GM19467 (cell line): ENCODE data around the gene NDUFAF3.
A peak's percentile ranks its signal among the peaks of the same experiment; 100 is the strongest.

Experiments
- ATAC-seq: cut with Tn5 transposase; IDR thresholded peaks from one replicate; pipeline ENCODE4 v1.9.1; 2021; ENCODE audit warnings: mild to moderate bottlenecking, moderate library complexity; ENCODE audit not compliant: unreplicated experiment

NDUFAF3 gene, protein sequence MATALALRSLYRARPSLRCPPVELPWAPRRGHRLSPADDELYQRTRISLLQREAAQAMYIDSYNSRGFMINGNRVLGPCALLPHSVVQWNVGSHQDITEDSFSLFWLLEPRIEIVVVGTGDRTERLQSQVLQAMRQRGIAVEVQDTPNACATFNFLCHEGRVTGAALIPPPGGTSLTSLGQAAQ

DNA sequence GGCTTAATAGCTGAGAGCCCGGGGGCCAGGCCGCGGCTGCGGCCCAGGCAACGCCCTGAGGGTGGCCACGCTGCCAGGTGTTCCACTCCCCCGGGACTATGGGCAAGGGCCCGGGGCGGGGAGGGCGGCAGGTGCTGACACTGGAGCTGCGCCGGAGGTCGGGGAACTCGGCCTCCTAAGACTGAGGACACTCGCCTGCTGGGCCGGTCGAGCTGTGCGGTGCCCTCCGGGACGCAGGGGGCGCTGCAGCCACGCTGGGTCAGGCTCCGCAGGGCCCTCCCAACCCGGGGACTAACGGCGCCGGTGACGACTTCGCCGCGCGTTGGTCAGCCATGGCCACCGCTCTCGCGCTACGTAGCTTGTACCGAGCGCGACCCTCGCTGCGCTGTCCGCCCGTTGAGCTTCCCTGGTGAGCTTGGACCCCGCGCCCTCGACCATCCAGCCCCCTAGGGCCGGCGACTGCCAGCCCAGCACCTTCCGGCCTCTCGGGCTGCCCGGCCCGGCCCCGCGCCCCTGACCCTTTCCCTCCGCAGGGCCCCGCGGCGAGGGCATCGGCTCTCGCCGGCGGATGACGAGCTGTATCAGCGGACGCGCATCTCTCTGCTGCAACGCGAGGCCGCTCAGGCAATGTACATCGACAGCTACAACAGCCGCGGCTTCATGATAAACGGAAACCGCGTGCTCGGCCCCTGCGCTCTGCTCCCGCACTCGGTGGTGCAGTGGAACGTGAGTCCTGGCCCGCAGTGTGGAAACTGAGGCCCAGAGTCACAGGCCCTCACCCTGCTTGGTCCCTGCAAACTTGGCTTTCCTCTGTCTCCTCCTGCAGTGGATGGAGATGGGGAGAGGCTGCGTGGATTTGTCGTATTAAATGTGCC lies at the start of gene NDUFAF3:
Gene NDUFAF3 (plus strand): TSS at position 309 of the 875 bp plus-strand sequence. CDS start 24 bp downstream, at position 333.
- ATAC-seq: peak; percentile 49

DNA sequence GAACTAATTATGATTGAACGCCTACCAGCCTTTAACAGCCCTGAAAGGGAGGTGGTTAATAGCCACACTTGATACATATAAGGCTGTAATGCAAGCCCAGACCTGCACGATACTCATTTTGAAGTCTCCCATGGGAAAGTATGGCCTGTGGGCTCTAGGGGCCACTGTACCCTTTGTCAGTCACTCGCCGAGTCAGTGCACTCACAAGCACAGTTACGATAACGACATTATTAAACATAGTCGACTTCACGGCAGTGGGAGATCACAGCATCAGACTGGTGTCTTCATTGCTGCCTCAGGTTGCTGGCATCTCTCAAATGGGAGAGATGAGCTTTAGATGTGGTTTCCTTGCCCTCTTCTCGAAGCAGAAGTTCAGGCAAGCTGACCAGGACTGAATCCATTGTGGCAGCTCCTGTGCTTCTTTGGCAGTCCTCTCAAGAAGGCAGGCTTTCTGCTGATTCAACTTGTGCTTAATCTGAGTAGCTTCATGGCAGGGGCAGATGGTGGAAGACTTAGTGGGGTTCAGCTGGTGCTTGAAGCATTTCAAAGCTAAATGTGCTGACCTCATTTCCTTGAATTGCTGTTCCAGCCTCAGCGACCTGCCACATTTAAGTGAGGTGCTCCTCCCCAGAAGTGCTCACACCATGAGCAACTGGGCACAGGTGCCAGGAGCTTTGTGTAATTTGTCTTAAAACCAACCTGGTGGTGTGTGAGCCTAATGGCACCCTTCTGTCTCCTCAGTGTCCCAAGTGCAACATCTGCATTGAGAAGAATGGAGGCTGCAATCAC lies 47.7 kb upstream of the NDUFAF3 start:
- no peak for ATAC-seq

DNA sequence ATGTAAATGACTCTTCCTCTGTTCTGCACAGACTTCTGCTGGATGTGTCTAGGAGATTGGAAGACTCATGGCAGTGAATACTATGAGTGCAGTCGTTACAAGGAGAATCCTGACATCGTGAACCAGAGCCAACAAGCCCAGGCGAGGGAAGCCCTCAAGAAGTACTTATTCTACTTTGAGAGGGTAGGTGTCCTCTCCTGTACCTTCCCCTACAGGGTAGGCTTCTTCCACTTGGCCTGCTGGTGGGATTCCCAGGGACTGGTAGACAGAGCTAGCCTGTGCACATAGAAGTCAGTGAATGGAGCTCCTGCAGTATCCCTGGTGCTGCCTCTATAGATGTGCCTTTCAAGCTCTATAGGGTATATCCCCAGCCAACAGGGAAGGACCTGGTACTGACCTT lies 42.5 kb upstream of the NDUFAF3 start:
- no peak for ATAC-seq

DNA sequence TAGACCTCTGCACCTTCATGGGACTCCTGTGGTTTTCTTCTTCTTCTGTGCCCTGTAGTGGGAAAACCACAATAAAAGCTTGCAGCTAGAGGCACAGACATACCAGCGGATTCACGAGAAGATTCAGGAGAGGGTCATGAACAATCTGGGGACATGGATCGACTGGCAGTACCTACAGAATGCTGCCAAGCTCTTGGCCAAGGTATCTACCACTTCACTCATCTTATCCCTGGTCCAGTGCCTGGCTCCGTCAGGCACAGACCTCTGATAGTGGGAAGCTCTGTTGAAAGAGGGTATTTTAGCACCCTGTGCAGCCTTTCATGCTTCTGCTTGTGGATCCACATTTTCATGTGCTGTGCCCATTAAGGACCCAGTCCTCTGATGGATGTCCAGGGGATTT lies 41.6 kb upstream of the NDUFAF3 start:
- ATAC-seq: no peak

DNA sequence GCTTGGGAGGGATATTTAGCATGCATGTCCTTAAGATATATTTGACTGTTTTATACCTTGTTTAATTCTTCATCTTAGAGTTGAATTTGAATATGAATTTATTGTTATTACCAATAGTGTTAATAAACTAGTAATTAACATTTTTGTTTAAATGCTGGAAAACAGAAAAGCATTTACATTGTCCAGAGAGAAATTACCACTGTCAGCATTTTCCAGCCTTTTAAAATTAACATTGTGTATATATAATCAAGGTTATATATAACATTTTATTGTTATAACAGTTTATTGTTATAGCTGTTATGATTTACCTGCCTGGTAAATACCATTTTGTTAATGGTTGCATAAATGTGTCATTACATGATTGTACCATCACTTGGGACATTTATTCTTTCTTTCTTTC lies 39.9 kb upstream of the NDUFAF3 start:
- no peak for ATAC-seq

DNA sequence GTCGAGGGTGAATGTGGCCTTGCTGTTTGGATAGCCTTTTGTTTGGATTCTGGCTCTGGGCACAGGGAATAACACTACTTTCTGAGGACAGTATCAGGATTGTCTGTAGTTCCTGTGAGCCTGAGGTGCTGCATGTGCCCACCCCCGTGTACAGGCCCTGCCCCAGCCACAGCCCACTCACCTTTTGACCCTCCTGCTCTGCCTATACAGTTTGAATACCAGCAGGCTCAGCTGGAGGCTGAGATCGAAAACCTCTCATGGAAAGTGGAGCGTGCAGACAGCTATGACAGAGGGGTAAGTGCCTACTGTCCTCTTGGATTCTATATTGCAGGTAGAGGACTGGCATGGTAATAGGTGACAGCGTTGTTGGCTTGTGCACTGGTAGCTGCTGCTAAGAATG lies 39.2 kb upstream of the NDUFAF3 start:
- ATAC-seq: no peak

DNA sequence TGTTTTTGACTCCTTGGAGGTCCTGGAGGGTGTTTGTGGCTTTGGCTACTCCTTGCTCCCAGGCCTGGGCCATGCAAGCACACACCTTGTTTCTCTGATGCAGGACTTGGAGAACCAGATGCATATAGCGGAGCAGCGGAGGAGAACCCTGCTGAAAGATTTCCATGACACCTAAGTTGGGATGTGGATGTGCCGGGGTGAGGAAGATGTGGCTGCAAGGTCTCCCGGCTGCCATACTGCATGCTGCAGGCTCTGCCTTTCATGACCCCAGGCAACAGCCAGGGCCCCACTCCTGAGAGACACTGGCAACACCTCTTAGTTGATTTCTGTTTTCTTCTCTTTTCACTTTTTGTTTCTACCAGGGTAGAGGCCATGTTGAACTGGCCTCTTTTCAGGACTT lies 38.8 kb upstream of the NDUFAF3 start:
- ATAC-seq: no peak

DNA sequence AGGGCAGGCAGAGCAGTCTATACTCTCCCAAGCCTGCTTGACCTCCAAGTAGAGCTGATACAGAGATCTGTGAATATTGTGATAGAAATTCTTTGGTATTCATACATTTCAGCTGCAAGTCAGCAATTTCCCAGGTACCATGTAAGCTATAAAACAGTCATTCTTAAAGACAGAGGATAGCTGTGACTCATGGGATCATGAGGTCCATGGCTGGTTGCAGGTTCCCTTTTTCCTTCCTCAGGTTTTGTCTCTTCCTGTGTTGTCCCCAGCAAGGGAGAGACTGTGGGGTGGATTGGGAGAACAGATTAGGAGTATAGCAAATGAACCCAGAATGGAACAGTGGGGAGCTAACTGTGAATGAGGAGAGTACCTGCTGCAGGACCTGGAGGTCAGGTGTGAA lies 37.3 kb upstream of the NDUFAF3 start:
- no peak for ATAC-seq

DNA sequence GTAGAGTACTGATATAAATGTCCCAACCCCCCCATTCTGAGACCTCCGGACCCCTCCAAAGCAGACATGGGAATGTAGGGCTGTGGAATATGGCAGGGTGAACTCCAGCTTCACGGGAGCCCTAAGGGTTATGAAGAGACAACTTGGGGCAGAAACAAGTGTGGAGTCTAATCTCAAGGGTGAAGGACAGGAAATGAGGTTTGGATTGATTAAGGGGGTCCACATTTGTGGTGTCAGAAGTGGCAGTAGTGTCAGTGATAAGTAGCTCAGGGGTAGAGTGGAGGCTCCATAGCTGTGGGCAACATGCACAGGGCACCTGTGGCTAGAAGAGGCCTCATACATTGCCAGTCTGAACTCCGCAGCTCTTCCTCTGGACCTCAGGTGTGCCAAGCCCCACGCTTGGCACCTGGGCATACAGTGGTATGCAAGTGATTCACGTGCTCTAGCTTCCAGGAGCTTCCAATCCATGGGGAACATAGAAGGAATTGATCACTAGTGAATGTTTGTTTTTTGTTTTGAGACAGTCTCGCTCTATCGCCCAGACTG lies 36.0 kb upstream of the NDUFAF3 start:
- no peak for ATAC-seq

DNA sequence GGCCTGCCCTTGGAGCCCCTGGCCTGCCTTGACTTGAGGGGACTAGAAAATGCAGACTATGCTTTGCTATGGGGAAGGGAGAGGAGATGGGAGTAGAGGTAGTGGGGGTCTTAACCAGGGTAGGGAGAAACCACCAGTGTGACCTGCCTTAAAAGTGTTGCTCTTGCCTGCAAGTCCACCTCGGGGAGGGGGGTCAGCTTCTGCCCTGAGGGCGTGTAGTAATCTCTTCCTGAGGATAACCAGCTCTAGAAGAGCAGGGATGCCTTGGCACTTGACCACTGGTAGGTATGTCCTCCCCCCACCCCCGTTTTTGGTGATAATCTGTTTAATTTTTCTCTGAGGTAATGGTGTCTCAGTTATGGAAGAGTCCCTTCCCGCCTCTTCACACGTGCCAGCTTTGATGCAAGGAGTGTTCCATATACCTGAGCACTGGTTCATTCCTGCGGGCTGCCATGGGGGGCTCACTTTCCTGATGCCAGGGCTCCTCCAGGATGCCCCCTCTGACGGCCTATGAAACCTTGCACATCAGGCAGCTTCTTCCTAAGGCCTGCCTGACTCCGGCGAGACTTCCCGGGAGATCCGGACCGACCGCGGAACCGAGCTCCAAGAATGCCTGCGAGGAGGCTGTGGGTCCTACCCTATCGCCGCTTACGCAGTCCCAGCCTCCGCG lies 32.7 kb upstream of the NDUFAF3 start:
- no peak for ATAC-seq

DNA sequence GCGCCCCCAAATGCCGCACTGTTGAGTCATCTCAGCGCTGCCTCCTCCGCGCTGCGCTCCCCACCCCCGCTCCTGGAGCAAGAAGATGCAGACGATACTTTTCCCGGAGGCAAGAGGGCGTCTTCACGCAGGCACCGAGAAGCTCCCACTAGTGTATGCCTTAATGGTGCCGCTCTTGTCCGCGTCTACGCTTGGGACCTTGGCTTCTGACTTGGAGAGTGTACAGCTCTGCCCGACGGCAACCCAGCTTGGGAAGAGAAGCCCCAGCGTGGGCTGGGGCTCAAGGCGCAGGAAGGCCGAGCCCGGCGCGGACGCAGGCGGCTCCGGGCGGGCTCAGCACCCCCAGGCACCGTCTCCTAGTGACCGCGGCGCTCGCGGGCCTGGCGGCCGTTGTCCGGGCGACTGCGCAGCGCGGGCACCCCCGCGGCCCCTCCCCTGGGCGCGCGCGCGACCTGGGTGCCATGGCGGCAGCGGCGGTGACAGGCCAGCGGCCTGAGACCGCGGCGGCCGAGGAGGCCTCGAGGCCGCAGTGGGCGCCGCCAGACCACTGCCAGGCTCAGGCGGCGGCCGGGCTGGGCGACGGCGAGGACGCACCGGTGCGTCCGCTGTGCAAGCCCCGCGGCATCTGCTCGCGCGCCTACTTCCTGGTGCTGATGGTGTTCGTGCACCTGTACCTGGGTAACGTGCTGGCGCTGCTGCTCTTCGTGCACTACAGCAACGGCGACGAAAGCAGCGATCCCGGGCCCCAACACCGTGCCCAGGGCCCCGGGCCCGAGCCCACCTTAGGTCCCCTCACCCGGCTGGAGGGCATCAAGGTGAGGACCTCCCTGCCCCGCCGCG lies 31.9 kb upstream of the NDUFAF3 start, which contains the start of gene P4HTM:
Gene P4HTM (plus strand): TSS at position 446 of the 840 bp plus-strand sequence. CDS start 16 bp downstream, at position 462.
- ATAC-seq: no peak

DNA sequence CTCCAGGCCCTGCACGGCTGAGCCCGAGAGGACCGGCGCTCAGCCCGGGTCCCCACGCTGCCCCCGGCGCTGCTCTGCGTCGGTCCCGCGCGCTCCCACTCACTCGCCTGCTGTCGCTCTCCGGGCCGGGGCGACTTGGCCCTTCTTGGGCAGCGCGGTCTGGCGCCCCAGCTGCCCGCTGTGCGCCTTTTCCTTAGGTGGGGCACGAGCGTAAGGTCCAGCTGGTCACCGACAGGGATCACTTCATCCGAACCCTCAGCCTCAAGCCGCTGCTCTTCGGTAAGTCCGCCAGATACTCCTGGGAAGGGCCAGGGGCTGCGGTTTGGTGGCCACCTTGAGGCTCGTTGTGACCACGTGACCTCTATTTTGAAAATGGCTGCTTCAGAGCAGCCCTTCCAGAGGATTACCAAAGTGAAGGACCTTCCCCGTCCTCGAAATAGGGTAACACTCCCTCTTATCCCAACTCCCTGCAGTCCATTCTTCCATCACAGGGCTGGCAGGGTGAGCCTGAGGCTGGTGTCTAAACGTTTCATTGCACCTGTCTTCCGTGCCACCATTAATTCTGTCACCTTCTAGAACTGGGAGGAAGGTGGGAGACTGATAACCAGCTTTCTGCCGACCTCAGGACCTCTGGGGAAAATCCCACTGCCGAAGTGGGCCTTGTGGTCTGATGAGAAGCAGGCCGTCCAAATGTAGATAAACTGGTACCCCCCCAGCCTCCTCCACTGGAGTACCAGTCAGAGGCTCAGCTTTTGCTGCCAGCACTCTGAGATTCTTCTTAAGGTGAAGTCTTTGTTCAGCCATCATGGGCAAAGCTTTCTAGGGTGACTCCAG lies 31.1 kb upstream of the NDUFAF3 start:
- ATAC-seq: no peak

DNA sequence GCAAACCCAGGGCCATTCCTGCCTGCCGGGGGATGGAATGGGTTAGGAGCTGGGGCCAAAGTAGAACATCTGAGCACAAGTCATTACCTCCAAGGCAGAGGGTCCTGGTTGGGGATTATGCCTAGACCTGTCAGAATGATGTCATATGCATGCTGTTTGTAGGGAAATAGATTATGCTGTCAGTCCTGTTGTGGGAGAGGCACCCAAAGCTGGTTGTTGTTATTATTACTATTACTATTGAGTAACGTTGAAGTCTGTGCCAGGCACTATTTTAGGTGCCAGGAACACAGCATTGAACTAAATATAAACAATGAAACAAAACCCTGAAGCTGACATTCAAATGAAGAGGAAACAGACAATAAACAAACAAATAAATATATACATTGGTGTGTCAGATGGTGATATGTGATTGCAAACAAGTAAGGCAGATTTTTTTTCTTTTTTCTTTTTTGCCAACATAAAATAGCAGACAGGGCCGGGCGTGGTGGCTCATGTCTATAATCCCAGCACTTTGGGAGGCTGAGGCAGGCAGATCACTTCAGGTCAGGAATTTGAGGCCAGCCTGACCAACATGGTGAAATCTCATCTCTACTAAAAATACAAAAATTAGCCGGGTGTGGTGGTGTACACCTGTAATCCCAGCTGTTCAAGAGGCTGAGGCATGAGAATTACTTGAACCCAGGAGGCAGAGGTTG lies 29.9 kb upstream of the NDUFAF3 start:
- no peak for ATAC-seq

DNA sequence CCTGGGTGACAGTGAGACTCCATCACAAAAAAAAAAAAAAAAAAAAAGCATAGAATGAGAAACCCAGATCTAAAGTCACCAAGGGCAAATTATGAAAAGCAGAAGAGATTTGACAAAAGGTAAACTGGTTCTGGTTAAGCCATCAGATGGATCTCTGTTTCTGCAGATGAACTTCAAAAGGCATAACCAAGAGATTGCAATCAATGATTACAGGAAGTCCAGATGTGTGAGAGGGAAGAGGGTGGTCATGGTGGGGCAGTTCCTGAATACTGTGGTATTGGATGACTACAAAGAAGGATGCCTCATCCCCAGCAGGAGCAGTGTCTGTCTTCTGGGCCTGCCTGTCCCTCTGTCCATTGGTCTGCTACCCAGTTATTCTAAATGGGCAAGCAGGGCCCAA lies 28.1 kb upstream of the NDUFAF3 start:
- no peak for ATAC-seq

DNA sequence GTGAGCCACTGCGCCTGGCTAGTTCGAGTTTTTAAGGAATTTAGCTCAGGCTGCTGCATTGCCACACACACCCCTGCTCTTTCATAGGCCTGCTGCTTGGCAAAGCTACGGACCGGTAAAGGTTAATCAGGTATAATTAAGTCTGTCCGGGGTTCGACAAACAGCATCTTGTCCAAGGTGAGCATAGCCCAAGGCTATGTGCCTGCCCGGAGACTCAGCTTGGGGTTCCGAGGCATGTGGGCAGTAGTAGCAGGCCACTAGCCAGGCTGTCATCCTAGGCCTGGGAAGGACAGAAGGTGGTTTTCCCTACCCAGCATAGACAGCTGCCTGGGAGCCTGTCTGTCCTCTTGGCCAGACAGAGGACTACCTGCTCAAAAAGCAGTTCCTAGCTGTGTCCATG lies 25.3 kb upstream of the NDUFAF3 start:
- no peak for ATAC-seq

DNA sequence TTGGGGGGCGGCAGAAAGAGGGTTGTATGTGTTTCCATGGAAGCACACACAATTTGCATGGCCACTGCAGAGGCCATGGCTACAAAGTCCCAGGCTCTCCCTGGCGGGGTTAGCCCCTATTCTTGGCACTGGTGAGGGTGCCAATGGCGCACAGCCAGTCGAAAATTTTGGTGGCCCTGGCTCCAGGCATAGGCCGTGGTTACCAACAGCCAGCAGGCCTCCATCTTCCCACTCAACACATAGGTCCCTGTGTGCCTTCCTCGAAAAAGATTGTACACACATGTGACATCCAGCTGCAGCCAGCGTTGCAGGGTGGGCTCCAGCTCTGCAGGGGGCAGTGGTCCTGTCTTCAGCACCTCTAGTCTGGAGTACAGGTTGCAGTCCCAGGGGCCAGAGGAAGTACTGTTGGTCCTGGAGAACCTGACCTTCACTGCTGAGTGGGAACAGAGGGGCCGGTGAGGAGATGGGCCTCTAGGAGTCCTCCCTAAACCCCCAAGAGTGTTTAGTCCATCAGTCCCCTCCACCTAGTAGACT lies 24.8 kb upstream of the NDUFAF3 start:
- ATAC-seq: no peak

DNA sequence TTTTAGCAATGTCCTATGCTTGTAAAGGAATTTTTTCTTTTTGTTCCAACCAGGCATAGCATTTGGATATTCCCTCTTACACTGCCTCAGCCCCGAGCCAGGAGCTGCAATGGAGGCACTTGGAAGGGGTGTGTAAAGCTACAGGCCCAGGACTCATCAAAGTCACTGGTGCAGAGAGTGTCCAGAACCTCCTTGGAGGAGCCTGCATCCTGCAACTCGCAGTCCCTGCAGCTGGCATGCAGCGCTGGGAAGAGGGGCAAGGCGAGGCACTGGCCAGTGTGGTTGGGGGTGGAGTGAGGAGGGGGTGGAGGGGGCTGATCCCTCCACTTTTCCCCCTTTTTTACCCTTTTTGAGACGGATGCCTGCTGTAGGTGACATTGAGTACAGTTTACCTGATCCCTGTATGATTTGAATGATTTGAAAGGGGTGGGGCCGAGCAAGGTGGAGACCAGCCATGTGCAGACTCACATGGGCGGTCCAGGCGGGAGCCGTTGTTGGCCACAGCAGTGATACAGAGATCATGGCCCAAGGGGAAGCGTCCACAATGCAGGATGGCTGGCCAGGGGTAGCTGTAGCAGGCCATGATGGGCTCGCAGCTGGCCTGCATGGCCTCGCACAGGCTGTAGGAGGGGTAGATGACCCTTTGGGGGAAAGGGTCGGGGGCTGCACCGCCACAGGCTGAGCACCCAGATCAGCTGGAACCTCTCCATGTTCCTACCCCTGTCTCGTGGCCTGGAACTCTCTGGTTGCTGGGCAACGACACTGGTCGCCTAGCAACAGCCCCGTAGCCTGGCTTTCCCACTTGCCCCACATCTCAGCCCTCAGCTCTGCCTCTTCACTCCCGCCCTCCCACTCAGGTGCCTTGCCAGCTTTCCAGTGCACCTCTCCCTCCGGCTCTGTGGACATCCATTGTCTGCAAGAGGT lies 23.9 kb upstream of the NDUFAF3 start:
- ATAC-seq: no peak
